Aortic smooth muscle cell (primary cell): ENCODE data around the gene S1PR1. TPM values are rescaled to one million over a fixed set of nuclear protein-coding genes. Genes with fewer than 3 reads are reported as not detected.

ENCODE experiments used
- total RNA-seq: library from RNA; depleted of rRNA; stranded (reverse); fragments of >200 nt; gene quantifications from 2 replicates; pipeline ENCODE4 v1.2.3, GENCODE V29; 2014

S1PR1 gene
- total RNA-seq, result 14.9 and 16.8 TPM in 2 replicates

DNA sequence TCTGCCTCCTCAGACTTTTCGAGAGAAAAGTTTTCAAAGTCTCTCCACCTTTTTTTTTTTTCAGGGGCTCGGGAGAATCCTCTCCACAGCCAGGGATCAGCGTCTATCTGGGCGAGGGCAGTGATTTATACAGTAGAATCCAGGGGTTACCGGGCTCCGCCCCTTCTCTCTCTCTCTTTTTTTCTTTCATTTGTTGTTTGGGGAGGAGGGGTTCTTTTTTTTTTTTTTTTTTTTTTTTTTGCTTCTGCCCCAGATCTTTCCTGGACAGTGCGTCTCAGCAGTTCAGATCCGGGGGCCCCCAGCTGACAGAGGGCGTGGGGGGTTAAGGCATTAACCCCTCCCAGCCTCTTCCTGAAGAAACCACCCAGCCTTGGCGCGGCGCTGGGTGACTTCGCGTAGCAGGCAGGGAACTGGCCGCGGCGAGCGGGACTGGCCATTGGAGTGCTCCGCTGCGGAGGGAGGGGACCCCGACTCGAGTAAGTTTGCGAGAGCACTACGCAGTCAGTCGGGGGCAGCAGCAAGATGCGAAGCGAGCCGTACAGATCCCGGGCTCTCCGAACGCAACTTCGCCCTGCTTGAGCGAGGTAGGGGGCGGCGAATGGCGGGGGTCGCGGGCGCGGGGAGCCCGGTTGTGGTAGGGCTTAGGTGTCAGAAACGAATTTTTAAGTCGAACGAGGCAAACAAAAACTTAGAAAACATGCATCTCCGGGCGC, at the start of gene S1PR1:
Gene S1PR1, plus strand, starts transcription at position 504 of the 713 bp plus-strand sequence. CDS start 1,966 bp downstream, outside the sequence.

Other genes starting within 250 kb of the S1PR1 start
- 18.4 and 22.7 TPM in 2 replicates for gene DPH5, start 211.2 kb upstream of the S1PR1 start, total RNA-seq